H1 (cell line): Measurements from ENCODE around the gene C12orf76. TPM values are rescaled to one million over a fixed set of nuclear protein-coding genes. Genes with fewer than 3 reads are reported as not detected.

ENCODE experiments used
- CTCF ChIA-PET: fragments of 300-600 bp; sonication (Branson Sonifier 250); formaldehyde crosslinking; loops from one replicate; lab custom pipeline; 2021; ENCODE audit not compliant: partially characterized antibody; lab: Charles Lee
- POLR2A ChIA-PET: fragments of 300-600 bp; sonication (Branson Sonifier 250); formaldehyde crosslinking; loops from one replicate; lab custom pipeline; 2021; ENCODE audit warnings: inconsistent platforms; ENCODE audit not compliant: partially characterized antibody; lab: Charles Lee
- DNase-seq, 2 experiments: peaks; one replicate each; pipeline versions ENCODE4 v3.0.0 to v3.0.0-alpha.2; 2010 to 2022; ENCODE audit warnings: low spot score in 2 of 2, low read depth in 1 of 2, mixed read lengths in 1 of 2
- FAIRE-seq: peaks from 2 replicates; lab custom pipeline; 2011; peaks lifted over from hg19 to GRCh38; lab: Jason Lieb, UNC
- H2AFZ ChIP-seq: 2 replicates; pipeline ENCODE4 v1.8.1; 2012; ENCODE audit warnings: low read length, inconsistent platforms
- H2AK5ac ChIP-seq: 2 replicates; pipeline ENCODE4 v1.6.1; 2013; ENCODE audit warnings: low read depth, low read length
- H2BK120ac ChIP-seq: replicated peaks from 2 replicates; pipeline ENCODE3; 2013; ENCODE audit warnings: low read depth, low read length, inconsistent platforms
- H2BK12ac ChIP-seq: 2 replicates; pipeline ENCODE4 v1.6.1; 2013; ENCODE audit warnings: low read depth, low read length
- H2BK15ac ChIP-seq: 2 replicates; pipeline ENCODE4 v1.6.1; 2013; ENCODE audit warnings: low read length
- H2BK20ac ChIP-seq: 2 replicates; pipeline ENCODE4 v1.6.1; 2013; ENCODE audit warnings: low read length
- H2BK5ac ChIP-seq: 2 replicates; pipeline ENCODE4 v1.6.1; 2013; ENCODE audit warnings: low read depth, low read length
- H3K14ac ChIP-seq: 2 replicates; pipeline ENCODE4 v1.6.1; 2013; ENCODE audit warnings: inconsistent platforms; ENCODE audit not compliant: insufficient read length
- H3K18ac ChIP-seq: 2 replicates; pipeline ENCODE4 v1.6.1; 2013; ENCODE audit warnings: low read length; ENCODE audit errors: extremely low read depth
- H3K23ac ChIP-seq: 2 replicates; pipeline ENCODE4 v1.6.1; 2013; ENCODE audit warnings: inconsistent platforms; ENCODE audit not compliant: insufficient read length
- H3K23me2 ChIP-seq: 2 replicates; pipeline ENCODE4 v1.6.1; 2013; ENCODE audit warnings: low read depth, low read length
- H3K27ac ChIP-seq: 2 replicates; pipeline ENCODE4 v1.6.1; 2011; ENCODE audit warnings: low read depth, low read length, inconsistent platforms
- H3K27me3 ChIP-seq, 4 experiments: replicated peaks in 1 of 4; 1 replicate in 1 of 4; 2 replicates in 3 of 4; pipeline versions ENCODE4 v1.6.1 to v1.8.1; 2011 to 2013; ENCODE audit warnings: low read length in 3 of 4, mild to moderate bottlenecking in 3 of 4, inconsistent platforms in 2 of 4, mixed read lengths in 2 of 4, moderate library complexity in 1 of 4; ENCODE audit not compliant: control insufficient read depth in 3 of 4, insufficient read depth in 3 of 4; ENCODE audit errors: extremely low read depth in 1 of 4
- H3K36me3 ChIP-seq, 4 experiments: 2 replicates each; pipeline versions ENCODE4 v1.6.1 to v1.8.1; 2011 to 2013; ENCODE audit warnings: mild to moderate bottlenecking in 4 of 4, low read length in 3 of 4, moderate library complexity in 2 of 4, control low read depth in 1 of 4, inconsistent platforms in 1 of 4; ENCODE audit not compliant: insufficient read depth in 4 of 4, control insufficient read depth in 2 of 4
- H3K4ac ChIP-seq: replicated peaks from 2 replicates; pipeline ENCODE3; 2013; ENCODE audit warnings: low read length, low read depth, mixed read lengths, inconsistent platforms; ENCODE audit not compliant: insufficient read length
- H3K4me1 ChIP-seq, 4 experiments: replicated peaks in 1 of 4; 1 replicate in 1 of 4; 2 replicates in 3 of 4; pipeline versions ENCODE4 v1.6.1 to v1.8.1; 2011 to 2013; ENCODE audit warnings: low read length in 3 of 4, inconsistent platforms in 2 of 4, mixed read lengths in 1 of 4; ENCODE audit not compliant: insufficient read depth in 4 of 4, control insufficient read depth in 3 of 4
- H3K4me2 ChIP-seq, 2 experiments: 2 replicates each; pipeline versions ENCODE4 v1.6.1 to v1.8.1; 2011 to 2013; ENCODE audit warnings: low read depth in 2 of 2, low read length in 2 of 2, control low read depth in 1 of 2, inconsistent platforms in 1 of 2, mild to moderate bottlenecking in 1 of 2; ENCODE audit not compliant: insufficient read depth in 1 of 2
- H3K4me3 ChIP-seq, 4 experiments: fragments of 200-600, 300-600 bp in 1 of 4; sonication (generic), shearing (Covaris generic), sonication (Bioruptor Twin) in 1 of 4; 2 replicates each; pipeline versions ENCODE4 v1.5.1 to v1.8.1; 2011 to 2016; ENCODE audit warnings: low read length in 4 of 4, low read depth in 3 of 4, control low read depth in 2 of 4, inconsistent platforms in 2 of 4, mild to moderate bottlenecking in 2 of 4, mixed read lengths in 1 of 4, moderate library complexity in 1 of 4; ENCODE audit not compliant: insufficient read depth in 2 of 4; ENCODE audit errors: extremely low read depth in 1 of 4
- H3K56ac ChIP-seq: replicated peaks from 2 replicates; pipeline ENCODE3; 2013; ENCODE audit warnings: low read depth, mild to moderate bottlenecking, mixed read lengths, low read length, inconsistent platforms; ENCODE audit not compliant: insufficient read length
- H3K79me1 ChIP-seq: 2 replicates; pipeline ENCODE4 v1.6.1; 2013; ENCODE audit warnings: low read depth, low read length, control low read depth
- H3K79me2 ChIP-seq, 2 experiments: 2 replicates each; pipeline versions ENCODE4 v1.6.1 to v1.8.1; 2012 to 2013; ENCODE audit warnings: low read length in 2 of 2, mild to moderate bottlenecking in 2 of 2, inconsistent platforms in 1 of 2; ENCODE audit not compliant: insufficient read depth in 2 of 2, control insufficient read depth in 1 of 2
- H3K9ac ChIP-seq, 4 experiments: replicated peaks in 1 of 4; 1 replicate in 1 of 4; 2 replicates in 3 of 4; pipeline versions ENCODE4 v1.6.1 to v1.8.1; 2011 to 2013; ENCODE audit warnings: low read depth in 3 of 4, low read length in 3 of 4, control low read depth in 2 of 4, mild to moderate bottlenecking in 2 of 4, moderate library complexity in 2 of 4, inconsistent platforms in 1 of 4; ENCODE audit errors: extremely low read depth in 1 of 4
- H3K9me3 ChIP-seq, 2 experiments: 2 replicates each; pipeline versions ENCODE4 v1.6.1 to v1.8.1; 2012 to 2013; ENCODE audit warnings: mild to moderate bottlenecking in 2 of 2, moderate library complexity in 2 of 2, control low read depth in 1 of 2, inconsistent platforms in 1 of 2, low read depth in 1 of 2, low read length in 1 of 2, mixed read lengths in 1 of 2; ENCODE audit not compliant: insufficient read depth in 2 of 2
- H4K20me1 ChIP-seq, 2 experiments: replicated peaks in 1 of 2; 2 replicates each; pipeline versions ENCODE3 to v1.8.1; 2011 to 2013; ENCODE audit warnings: inconsistent platforms in 2 of 2, low read length in 2 of 2, mild to moderate bottlenecking in 1 of 2; ENCODE audit not compliant: insufficient read depth in 2 of 2, control insufficient read depth in 1 of 2
- H4K5ac ChIP-seq: 2 replicates; pipeline ENCODE4 v1.6.1; 2013; ENCODE audit warnings: low read length, low read depth, mixed read lengths, inconsistent platforms; ENCODE audit not compliant: insufficient read length
- H4K8ac ChIP-seq: 2 replicates; pipeline ENCODE4 v1.8.0; 2013; ENCODE audit warnings: mild to moderate bottlenecking, moderate library complexity, low read length, inconsistent platforms; ENCODE audit not compliant: insufficient read depth; ENCODE audit errors: extremely low read depth
- H4K91ac ChIP-seq: replicated peaks from 2 replicates; pipeline ENCODE3; 2013; ENCODE audit warnings: low read length, mixed read lengths, inconsistent platforms; ENCODE audit not compliant: insufficient read length
- BACH1 ChIP-seq: IDR thresholded peaks from 2 replicates; pipeline ENCODE4 v1.6.1; 2012; ENCODE audit warnings: low read length, improper control_type of control experiment
- CBX8 ChIP-seq: fragments of 300-800, 300-1000 bp; sonication (generic); IDR thresholded peaks from 2 replicates; pipeline ENCODE4 v1.7.1; 2016; ENCODE audit warnings: low read depth, low read length, borderline replicate concordance
- HDAC6 ChIP-seq: IDR thresholded peaks from one replicate; pipeline ENCODE4 v1.7.1; 2012; ENCODE audit warnings: low read depth, mild to moderate bottlenecking, inconsistent platforms, low read length, moderate library complexity
- JUND ChIP-seq: IDR thresholded peaks from 2 replicates; pipeline ENCODE4 v1.6.1; 2011; ENCODE audit warnings: mild to moderate bottlenecking, improper control_type of control experiment, low read length
- KDM1A ChIP-seq: fragments of 200-600, 300-600 bp; sonication (generic); IDR thresholded peaks from 2 replicates; pipeline ENCODE4 v1.7.1; 2016; ENCODE audit warnings: mild to moderate bottlenecking, low read length, borderline replicate concordance
- MAFK ChIP-seq: IDR thresholded peaks from 2 replicates; pipeline ENCODE4 v1.6.1; 2012; ENCODE audit warnings: low read depth, mild to moderate bottlenecking, improper control_type of control experiment, low read length
- POLR2A ChIP-seq, 2 experiments: IDR thresholded peaks; 1 replicate in 1 of 2; 2 replicates in 1 of 2; pipeline ENCODE4 v1.6.1; 2011; ENCODE audit warnings: low read depth in 2 of 2, low read length in 2 of 2, mild to moderate bottlenecking in 2 of 2; ENCODE audit errors: control extremely low read depth in 1 of 2
- POLR2AphosphoS5 ChIP-seq: IDR thresholded peaks from 2 replicates; pipeline ENCODE4 v1.6.1; 2011; ENCODE audit warnings: low read depth, low read length
- TEAD4 ChIP-seq: IDR thresholded peaks from 2 replicates; pipeline ENCODE4 v1.6.1; 2012; ENCODE audit warnings: low read depth, low read length, inconsistent platforms, mixed read lengths
- WGBS, 2 experiments: shearing (Covaris generic) in 1 of 2; methylation state at CpG; one replicate each; pipeline versions ENCODE4 v1.1.6 to v1.1.7; 2013 to 2015; ENCODE audit warnings: low lambda C conversion rate in 2 of 2, mixed read lengths in 2 of 2, inconsistent platforms in 1 of 2, low coverage in 1 of 2, missing lambda C conversion rate in 1 of 2; ENCODE audit not compliant: insufficient replicate concordance in 2 of 2, insufficient coverage in 1 of 2, insufficient read length in 1 of 2; ENCODE audit errors: extremely low coverage in 1 of 2, missing lambda C conversion rate in 1 of 2; 5-methylcytosine and 5-hydroxymethylcytosine counted together
- polyA plus RNA-seq, 7 experiments: library from polyadenylated mRNA; depleted of rRNA in 3 of 7; stranded (reverse) in 5 of 7; unstranded in 2 of 7; fragments of >200 nt in 5 of 7; fragments of 200-250 nt in 2 of 7; gene quantifications; 1 replicate in 5 of 7; 2 replicates in 1 of 7; 4 replicates in 1 of 7; pipeline versions ENCODE4 v1.2.1 to v1.2.3, GENCODE V29; 2011 to 2013; ENCODE audit warnings: missing spikeins in 2 of 7, mixed read lengths in 2 of 7
- total RNA-seq: library from RNA; stranded (reverse); fragmentation: NEBNext Ultra II Directional; extraction: Animal tissue kit (Norgen Biotek cat#: 25700); gene quantifications from 2 replicates; pipeline ENCODE4 v1.2.1, GENCODE V29; 2021
- TF ChIP-seq, protein P1 (sequence below): IDR thresholded peaks from 2 replicates; pipeline ENCODE4 v1.6.1; 2012; ENCODE audit warnings: inconsistent platforms
- TF ChIP-seq, protein P2 (sequence below): IDR thresholded peaks from 2 replicates; pipeline ENCODE4 v1.6.1; 2011; ENCODE audit warnings: low read length, improper control_type of control experiment

C12orf76 gene
- total and polyA plus RNA-seq, 2 of the 8 experiments (the other 6 are each of a cell fraction or from before 2014, with no cell fraction given): 14.4 to 18.6 TPM

DNA sequence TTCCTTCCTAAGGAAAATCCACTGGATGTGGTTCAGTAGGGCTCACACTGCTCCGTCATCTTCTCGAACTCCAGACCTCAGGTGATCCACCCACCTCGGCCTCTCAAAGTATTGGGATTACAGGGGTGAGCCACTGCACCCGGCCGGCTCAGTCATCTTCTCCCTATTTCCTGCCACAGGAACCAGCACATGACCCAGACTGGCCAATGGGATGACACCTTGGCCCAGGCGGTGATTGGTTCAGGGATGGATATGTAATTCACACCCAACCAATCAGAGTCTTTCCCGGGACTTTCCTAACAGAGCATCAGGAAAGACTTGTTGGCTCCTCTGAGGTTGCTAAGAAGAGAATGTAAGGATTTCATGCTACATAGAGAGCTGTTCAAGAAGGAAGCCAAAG, 19.2 kb upstream of the C12orf76 start:
- Histone ChIP-seq H3K36me3 (no peaks in the 10 kb centered on the region), H3K14ac (no peak overlapping the region), H2AFZ (no peak overlapping the region), H3K4me3 (no peak overlapping the region), H2BK12ac (no peak overlapping the region), H3K27me3 (no peaks in the 10 kb centered on the region), H3K79me2 (no peaks in the 10 kb centered on the region), H2BK5ac (no peak overlapping the region), H3K23me2 (no peaks in the 10 kb centered on the region), H3K4me1 (no peaks in the 10 kb centered on the region), H4K20me1 (no peaks in the 10 kb centered on the region), H2AK5ac (no peak overlapping the region), H3K9ac (no peak overlapping the region), H3K4me2 (no peak overlapping the region), H3K4ac (no peak overlapping the region), H4K8ac (no peak overlapping the region), H3K56ac (no peak overlapping the region), H3K79me1 (no peaks in the 10 kb centered on the region), H3K27ac (no peak overlapping the region), H3K23ac (no peak overlapping the region), H2BK20ac (no peak overlapping the region), H3K9me3 (no peaks in the 10 kb centered on the region), H2BK15ac (no peak overlapping the region), H4K91ac (no peak overlapping the region), H2BK120ac (no peak overlapping the region), H4K5ac (no peak overlapping the region), H3K18ac (no peak overlapping the region)
- TF ChIP-seq HDAC6 (no peak), MAFK (no peak), CBX8 (no peak), KDM1A (no peak), POLR2A (IDR thresholded peaks at IDR 0.05; ENCODE audit: control extremely low read depth in 1 of 2, low read depth in 2 of 2, low read length in 2 of 2) (no peak), BACH1 (no peak), JUND (no peak), TEAD4 (no peak), POLR2AphosphoS5 (no peak)
- TF ChIP-seq, protein P1, sequence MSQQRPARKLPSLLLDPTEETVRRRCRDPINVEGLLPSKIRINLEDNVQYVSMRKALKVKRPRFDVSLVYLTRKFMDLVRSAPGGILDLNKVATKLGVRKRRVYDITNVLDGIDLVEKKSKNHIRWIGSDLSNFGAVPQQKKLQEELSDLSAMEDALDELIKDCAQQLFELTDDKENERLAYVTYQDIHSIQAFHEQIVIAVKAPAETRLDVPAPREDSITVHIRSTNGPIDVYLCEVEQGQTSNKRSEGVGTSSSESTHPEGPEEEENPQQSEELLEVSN: peak; percentile 34; the same call in 1 of the 2 replicates
- TF ChIP-seq, protein P2, sequence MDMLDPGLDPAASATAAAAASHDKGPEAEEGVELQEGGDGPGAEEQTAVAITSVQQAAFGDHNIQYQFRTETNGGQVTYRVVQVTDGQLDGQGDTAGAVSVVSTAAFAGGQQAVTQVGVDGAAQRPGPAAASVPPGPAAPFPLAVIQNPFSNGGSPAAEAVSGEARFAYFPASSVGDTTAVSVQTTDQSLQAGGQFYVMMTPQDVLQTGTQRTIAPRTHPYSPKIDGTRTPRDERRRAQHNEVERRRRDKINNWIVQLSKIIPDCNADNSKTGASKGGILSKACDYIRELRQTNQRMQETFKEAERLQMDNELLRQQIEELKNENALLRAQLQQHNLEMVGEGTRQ: peak; percentile 55; the same call in 1 of the 2 replicates
- ChIA-PET CTCF (interaction anchor here (0.7 to 1.4 kb wide), 2 partner anchors 11 to 16 kb away, joined by 3 to 5 read pairs; no protein-coding TSS in a partner anchor), POLR2A (no interaction called here)
- FAIRE-seq (no peak), DNase-seq (no peak)
- WGBS, 2 experiments: 95% methylated on average over 7 of the region's 7 CpGs; no CpG with 5 or more reads in 1 of the 2 experiments
